ENCODE measurements around the gene CHCHD6.

DNA sequence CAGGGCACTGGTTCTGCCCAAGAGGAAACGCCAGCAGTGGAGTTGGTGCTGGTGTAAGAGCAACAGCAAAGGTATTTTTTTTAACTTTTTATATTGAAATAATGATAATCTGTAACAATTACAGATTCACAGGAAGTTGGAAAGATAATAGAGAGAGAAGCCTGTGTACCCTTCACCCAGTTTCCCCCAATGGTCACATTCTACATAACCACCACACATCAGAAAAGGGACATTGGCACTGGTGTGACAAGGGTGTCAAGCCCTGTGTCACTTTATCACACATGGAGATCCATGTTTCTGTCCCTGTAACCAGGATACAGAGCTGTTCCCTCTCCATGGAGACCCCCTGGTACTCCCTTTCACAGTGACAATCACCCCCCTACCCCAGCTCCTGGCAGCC, 269.8 kb downstream of the CHCHD6 start:
- TF ChIP-seq, protein P1, sequence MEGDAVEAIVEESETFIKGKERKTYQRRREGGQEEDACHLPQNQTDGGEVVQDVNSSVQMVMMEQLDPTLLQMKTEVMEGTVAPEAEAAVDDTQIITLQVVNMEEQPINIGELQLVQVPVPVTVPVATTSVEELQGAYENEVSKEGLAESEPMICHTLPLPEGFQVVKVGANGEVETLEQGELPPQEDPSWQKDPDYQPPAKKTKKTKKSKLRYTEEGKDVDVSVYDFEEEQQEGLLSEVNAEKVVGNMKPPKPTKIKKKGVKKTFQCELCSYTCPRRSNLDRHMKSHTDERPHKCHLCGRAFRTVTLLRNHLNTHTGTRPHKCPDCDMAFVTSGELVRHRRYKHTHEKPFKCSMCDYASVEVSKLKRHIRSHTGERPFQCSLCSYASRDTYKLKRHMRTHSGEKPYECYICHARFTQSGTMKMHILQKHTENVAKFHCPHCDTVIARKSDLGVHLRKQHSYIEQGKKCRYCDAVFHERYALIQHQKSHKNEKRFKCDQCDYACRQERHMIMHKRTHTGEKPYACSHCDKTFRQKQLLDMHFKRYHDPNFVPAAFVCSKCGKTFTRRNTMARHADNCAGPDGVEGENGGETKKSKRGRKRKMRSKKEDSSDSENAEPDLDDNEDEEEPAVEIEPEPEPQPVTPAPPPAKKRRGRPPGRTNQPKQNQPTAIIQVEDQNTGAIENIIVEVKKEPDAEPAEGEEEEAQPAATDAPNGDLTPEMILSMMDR (IDR thresholded peaks at IDR 0.05) = no peak
- no peak for TF ChIP-seq POLR2A (IDR thresholded peaks at IDR 0.05)
